ENCODE measurements around the gene HYAL2. TPM values are rescaled to one million over a fixed set of nuclear protein-coding genes. Genes with fewer than 3 reads are reported as not detected.

The HYAL2 gene
- total and polyA plus RNA-seq, 2 of the 8 experiments (the other 6 are each of a cell fraction or from before 2014, with no cell fraction given), result 51.9 to 176 TPM

DNA sequence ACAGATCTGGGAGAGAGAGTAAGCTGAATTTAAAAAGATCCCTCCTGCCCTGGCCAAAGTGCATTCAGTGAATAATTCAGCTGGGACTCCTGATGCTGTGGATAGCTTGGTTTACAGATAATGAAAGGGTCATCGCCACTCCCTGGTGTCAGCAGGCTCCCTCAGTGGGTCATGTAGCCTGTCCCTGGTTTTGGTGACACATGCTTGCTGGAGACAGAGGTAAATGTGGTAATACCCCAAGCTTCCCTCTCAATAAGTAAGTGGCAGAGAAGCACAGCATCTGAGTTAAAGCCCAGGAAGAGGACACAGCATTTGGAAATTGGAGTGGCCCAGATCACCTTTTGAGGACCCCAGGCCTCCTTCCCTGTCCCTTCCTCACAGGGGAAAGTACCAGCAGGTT lies 34.9 kb upstream of the HYAL2 start (continued):
- no peak for TF ChIP-seq SIRT6 (IDR thresholded peaks at IDR 0.05; ENCODE audit: low read length)
- TF ChIP-seq YY1 (IDR thresholded peaks at IDR 0.05; ENCODE audit: low read depth, low read length), result no peak
- TF ChIP-seq BRCA1 (IDR thresholded peaks at IDR 0.05; ENCODE audit: low read depth, low read length), result no peak
- no peak for TF ChIP-seq NRF1 (IDR thresholded peaks at IDR 0.05; ENCODE audit: low read depth, low read length)
- TF ChIP-seq, protein P1, sequence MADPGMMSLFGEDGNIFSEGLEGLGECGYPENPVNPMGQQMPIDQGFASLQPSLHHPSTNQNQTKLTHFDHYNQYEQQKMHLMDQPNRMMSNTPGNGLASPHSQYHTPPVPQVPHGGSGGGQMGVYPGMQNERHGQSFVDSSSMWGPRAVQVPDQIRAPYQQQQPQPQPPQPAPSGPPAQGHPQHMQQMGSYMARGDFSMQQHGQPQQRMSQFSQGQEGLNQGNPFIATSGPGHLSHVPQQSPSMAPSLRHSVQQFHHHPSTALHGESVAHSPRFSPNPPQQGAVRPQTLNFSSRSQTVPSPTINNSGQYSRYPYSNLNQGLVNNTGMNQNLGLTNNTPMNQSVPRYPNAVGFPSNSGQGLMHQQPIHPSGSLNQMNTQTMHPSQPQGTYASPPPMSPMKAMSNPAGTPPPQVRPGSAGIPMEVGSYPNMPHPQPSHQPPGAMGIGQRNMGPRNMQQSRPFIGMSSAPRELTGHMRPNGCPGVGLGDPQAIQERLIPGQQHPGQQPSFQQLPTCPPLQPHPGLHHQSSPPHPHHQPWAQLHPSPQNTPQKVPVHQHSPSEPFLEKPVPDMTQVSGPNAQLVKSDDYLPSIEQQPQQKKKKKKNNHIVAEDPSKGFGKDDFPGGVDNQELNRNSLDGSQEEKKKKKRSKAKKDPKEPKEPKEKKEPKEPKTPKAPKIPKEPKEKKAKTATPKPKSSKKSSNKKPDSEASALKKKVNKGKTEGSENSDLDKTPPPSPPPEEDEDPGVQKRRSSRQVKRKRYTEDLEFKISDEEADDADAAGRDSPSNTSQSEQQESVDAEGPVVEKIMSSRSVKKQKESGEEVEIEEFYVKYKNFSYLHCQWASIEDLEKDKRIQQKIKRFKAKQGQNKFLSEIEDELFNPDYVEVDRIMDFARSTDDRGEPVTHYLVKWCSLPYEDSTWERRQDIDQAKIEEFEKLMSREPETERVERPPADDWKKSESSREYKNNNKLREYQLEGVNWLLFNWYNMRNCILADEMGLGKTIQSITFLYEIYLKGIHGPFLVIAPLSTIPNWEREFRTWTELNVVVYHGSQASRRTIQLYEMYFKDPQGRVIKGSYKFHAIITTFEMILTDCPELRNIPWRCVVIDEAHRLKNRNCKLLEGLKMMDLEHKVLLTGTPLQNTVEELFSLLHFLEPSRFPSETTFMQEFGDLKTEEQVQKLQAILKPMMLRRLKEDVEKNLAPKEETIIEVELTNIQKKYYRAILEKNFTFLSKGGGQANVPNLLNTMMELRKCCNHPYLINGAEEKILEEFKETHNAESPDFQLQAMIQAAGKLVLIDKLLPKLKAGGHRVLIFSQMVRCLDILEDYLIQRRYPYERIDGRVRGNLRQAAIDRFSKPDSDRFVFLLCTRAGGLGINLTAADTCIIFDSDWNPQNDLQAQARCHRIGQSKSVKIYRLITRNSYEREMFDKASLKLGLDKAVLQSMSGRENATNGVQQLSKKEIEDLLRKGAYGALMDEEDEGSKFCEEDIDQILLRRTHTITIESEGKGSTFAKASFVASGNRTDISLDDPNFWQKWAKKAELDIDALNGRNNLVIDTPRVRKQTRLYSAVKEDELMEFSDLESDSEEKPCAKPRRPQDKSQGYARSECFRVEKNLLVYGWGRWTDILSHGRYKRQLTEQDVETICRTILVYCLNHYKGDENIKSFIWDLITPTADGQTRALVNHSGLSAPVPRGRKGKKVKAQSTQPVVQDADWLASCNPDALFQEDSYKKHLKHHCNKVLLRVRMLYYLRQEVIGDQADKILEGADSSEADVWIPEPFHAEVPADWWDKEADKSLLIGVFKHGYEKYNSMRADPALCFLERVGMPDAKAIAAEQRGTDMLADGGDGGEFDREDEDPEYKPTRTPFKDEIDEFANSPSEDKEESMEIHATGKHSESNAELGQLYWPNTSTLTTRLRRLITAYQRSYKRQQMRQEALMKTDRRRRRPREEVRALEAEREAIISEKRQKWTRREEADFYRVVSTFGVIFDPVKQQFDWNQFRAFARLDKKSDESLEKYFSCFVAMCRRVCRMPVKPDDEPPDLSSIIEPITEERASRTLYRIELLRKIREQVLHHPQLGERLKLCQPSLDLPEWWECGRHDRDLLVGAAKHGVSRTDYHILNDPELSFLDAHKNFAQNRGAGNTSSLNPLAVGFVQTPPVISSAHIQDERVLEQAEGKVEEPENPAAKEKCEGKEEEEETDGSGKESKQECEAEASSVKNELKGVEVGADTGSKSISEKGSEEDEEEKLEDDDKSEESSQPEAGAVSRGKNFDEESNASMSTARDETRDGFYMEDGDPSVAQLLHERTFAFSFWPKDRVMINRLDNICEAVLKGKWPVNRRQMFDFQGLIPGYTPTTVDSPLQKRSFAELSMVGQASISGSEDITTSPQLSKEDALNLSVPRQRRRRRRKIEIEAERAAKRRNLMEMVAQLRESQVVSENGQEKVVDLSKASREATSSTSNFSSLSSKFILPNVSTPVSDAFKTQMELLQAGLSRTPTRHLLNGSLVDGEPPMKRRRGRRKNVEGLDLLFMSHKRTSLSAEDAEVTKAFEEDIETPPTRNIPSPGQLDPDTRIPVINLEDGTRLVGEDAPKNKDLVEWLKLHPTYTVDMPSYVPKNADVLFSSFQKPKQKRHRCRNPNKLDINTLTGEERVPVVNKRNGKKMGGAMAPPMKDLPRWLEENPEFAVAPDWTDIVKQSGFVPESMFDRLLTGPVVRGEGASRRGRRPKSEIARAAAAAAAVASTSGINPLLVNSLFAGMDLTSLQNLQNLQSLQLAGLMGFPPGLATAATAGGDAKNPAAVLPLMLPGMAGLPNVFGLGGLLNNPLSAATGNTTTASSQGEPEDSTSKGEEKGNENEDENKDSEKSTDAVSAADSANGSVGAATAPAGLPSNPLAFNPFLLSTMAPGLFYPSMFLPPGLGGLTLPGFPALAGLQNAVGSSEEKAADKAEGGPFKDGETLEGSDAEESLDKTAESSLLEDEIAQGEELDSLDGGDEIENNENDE (IDR thresholded peaks at IDR 0.05; ENCODE audit: insufficient replicate concordance, low read length), result no peak
